Middle frontal gyrus (tissue), 1 donor: ENCODE data around the gene SLC46A1.

ENCODE experiments used
- DNase-seq: peaks from one replicate; pipeline ENCODE4 v3.0.0-alpha.2; 2015; ENCODE audit warnings: low spot score; ENCODE audit errors: extremely low spot score

The SLC46A1 gene

GRCh38 chr17:28404461-28404811, 1.6 kb downstream of the SLC46A1 start:
- DNase-seq, result no peak

GRCh38 chr17:28404007-28404406, 2.0 kb downstream of the SLC46A1 start:
- no peak for DNase-seq

- no peak for DNase-seq
These were observed 3.2 kb downstream of the SLC46A1 start for GRCh38 chr17:28402844-28403243.

GRCh38 chr17:28402224-28402630, 3.8 kb downstream of the SLC46A1 start:
- no peak for DNase-seq

GRCh38 chr17:28399808-28400207, 6.2 kb downstream of the SLC46A1 start:
- no peak for DNase-seq

GRCh38 chr17:28398280-28398981, 7.6 kb downstream of the SLC46A1 start:
- DNase-seq, result no peak

- DNase-seq, result no peak
These were observed 8.2 kb downstream of the SLC46A1 start for GRCh38 chr17:28397687-28398279.

- DNase-seq, result no peak
These were observed 8.7 kb downstream of the SLC46A1 start for GRCh38 chr17:28397275-28397674.

- no peak for DNase-seq
These were observed 9.3 kb downstream of the SLC46A1 start for GRCh38 chr17:28396635-28397239.

GRCh38 chr17:28395968-28396367, 10.0 kb downstream of the SLC46A1 start:
- no peak for DNase-seq

- DNase-seq, result no peak
These were observed 10.6 kb downstream of the SLC46A1 start for GRCh38 chr17:28395426-28395825.

- no peak for DNase-seq
These were observed 11.5 kb downstream of the SLC46A1 start for GRCh38 chr17:28394337-28395116.

- no peak for DNase-seq
These were observed 13.5 kb downstream of the SLC46A1 start for GRCh38 chr17:28392491-28392890.

GRCh38 chr17:28391401-28391800, 14.6 kb downstream of the SLC46A1 start:
- DNase-seq, result no peak

- DNase-seq, result no peak
These were observed 15.0 kb downstream of the SLC46A1 start for GRCh38 chr17:28390984-28391383.

- no peak for DNase-seq
These were observed 15.4 kb downstream of the SLC46A1 start for GRCh38 chr17:28390563-28390962.

GRCh38 chr17:28390141-28390540, 15.9 kb downstream of the SLC46A1 start:
- DNase-seq, result no peak

GRCh38 chr17:28388106-28388505, 17.9 kb downstream of the SLC46A1 start:
- DNase-seq, result no peak

GRCh38 chr17:28386391-28386790, 19.6 kb downstream of the SLC46A1 start:
- no peak for DNase-seq

- DNase-seq, result no peak
These were observed 20.6 kb downstream of the SLC46A1 start for GRCh38 chr17:28385406-28385805.

GRCh38 chr17:28385037-28385400, 21.0 kb downstream of the SLC46A1 start:
- no peak for DNase-seq
